Measurements from ENCODE around the gene FRY. TPM values are rescaled to one million over a fixed set of nuclear protein-coding genes. Genes with fewer than 3 reads are reported as not detected.

Gene FRY
- total RNA-seq, 5 donors from 2014 or later (not counting 1 experiment from before 2014, with no cell fraction given), result 11.5 to 35.3 (median 15.2) TPM

DNA sequence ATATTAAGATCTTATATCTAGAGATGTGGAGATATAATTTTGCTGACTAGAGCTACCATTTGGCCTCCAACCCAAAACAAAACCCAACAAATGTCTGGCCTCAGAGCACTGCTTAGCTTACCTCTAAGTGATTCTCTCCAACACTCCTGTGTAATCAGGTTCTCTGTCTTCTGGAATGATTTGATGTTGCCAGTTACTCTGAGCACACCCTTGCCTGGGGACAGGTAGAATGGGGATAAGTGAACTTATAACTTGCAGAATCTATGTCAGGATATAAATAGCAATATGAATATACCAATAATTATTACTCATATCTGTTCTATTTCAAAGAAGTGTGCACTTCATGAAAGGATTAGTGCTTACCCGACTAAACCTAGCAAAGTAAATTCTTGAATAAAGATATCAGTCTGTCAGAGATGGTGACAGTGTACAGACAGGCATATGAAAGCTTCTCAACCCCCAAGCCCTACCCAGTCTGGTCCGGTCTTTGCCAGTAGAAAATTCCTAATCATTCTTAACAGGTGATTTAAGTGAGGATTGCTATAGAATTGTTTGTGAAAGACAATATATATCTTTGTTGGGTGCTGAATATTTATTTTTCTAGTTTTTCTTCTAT lies 250.6 kb downstream of the FRY start:
- Histone ChIP-seq H3K27ac (ENCODE audit: low read length) (no peak overlapping the region), H3K36me3 (ENCODE audit: control insufficient read depth in 2 of 2, extremely low read depth in 1 of 2, insufficient read depth in 1 of 2, low read length in 1 of 2) (no peaks in the 10 kb centered on the region), H3K4me1 (ENCODE audit: control insufficient read depth in 1 of 2, extremely low read depth in 1 of 2, insufficient read depth in 2 of 2, low read length in 2 of 2) (no peaks in the 10 kb centered on the region), H3K4me3 (ENCODE audit: control insufficient read depth in 1 of 2, extremely low read depth in 1 of 2, low read length in 1 of 2) (no peak overlapping the region), H3K27me3 (replicated peaks in 1 of 2; ENCODE audit: control insufficient read depth in 2 of 2, extremely low read depth in 1 of 2, insufficient read depth in 2 of 2, low read length in 1 of 2) (no peaks in the 10 kb centered on the region), H3K9me3 (no peaks in the 10 kb centered on the region)
- Mint-ChIP-seq H3K27me3 (no peaks in the 10 kb centered on the region), H3K4me1 (no peaks in the 10 kb centered on the region), H3K9me3 (no peaks in the 10 kb centered on the region), H3K27ac (no peak overlapping the region), H3K36me3 (peaks cover 7% of the 10 kb centered on the region), H3K4me3 (no peak overlapping the region)
- ChIA-PET CTCF (interaction anchor here in 1 of 2 donors (0.6 kb wide), 1 partner anchor 20 kb away, joined by 3 read pairs; no protein-coding TSS in a partner anchor), POLR2A (no interaction called here)
- WGBS (ENCODE audit: insufficient coverage), result no CpG with 5 or more reads among the region's 2 CpGs
- no peak for ATAC-seq (replicated peaks in 1 of 4)
- DNase-seq, result no peak

DNA sequence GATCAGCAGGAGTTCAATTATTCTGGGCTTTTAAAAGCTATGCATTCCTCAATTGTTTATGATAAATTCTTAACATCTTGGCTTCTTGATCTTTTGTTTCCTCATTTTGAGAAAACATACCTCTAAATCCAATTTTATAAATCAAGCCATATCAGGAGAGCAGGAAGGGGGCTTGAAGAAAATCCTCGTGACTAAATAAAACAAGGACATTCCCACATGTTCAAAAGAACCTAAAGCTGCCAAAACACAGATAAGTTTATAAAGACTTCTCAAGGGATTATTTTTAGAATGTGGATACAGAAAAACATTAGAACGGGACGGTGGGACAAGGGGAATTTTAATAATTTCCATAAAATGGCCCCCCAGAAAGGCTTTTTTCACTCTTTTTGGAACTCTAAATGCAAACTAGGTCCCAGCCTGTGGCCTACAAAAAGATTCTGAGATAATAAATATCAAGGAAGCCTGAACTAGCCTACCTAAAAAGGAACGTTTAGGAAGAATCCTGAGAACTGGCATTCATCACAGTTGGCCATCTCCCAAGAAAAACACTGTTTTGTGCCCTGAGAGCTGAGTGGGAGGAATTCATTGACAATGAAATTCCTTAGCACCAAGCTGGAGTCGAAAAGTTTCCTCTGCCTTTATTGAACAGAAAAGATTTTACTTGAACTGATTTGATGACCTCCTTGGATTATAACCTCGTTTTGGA lies 253.5 kb downstream of the FRY start:
- H3K9me3 ChIP-seq, result no peaks in the 10 kb centered on the region
- no peaks in the 10 kb centered on the region for H3K27me3 Mint-ChIP-seq
- H3K4me3 Mint-ChIP-seq, result no peak overlapping the region
- no peaks in the 10 kb centered on the region for H3K9me3 Mint-ChIP-seq
- no peak overlapping the region for H3K27ac ChIP-seq (ENCODE audit: low read length)
- ATAC-seq (replicated peaks in 1 of 4) (no peak), DNase-seq (no peak)
- 72% methylated on average over 2 of the region's 6 CpGs for WGBS (ENCODE audit: insufficient coverage)
- H3K4me1 Mint-ChIP-seq, result no peaks in the 10 kb centered on the region
- H3K27ac Mint-ChIP-seq, result no peak overlapping the region
- no peaks in the 10 kb centered on the region for H3K4me1 ChIP-seq (ENCODE audit: control insufficient read depth in 1 of 2, extremely low read depth in 1 of 2, insufficient read depth in 2 of 2, low read length in 2 of 2)
- ChIA-PET CTCF (interaction anchor here in 1 of 2 donors (0.5 kb wide), 1 partner anchor 464 kb away, joined by 4 read pairs; no protein-coding TSS in a partner anchor), POLR2A (interaction anchor here in 1 of 2 donors (0.6 kb wide), 1 partner anchor 18 kb away, joined by 5 read pairs; no protein-coding TSS in a partner anchor)
- no peak overlapping the region for H3K4me3 ChIP-seq (ENCODE audit: control insufficient read depth in 1 of 2, extremely low read depth in 1 of 2, low read length in 1 of 2)
- H3K36me3 Mint-ChIP-seq, result peaks cover 4% of the 10 kb centered on the region
- no peaks in the 10 kb centered on the region for H3K36me3 ChIP-seq (ENCODE audit: control insufficient read depth in 2 of 2, extremely low read depth in 1 of 2, insufficient read depth in 1 of 2, low read length in 1 of 2)
- no peaks in the 10 kb centered on the region for H3K27me3 ChIP-seq (replicated peaks in 1 of 2; ENCODE audit: control insufficient read depth in 2 of 2, extremely low read depth in 1 of 2, insufficient read depth in 2 of 2, low read length in 1 of 2)

DNA sequence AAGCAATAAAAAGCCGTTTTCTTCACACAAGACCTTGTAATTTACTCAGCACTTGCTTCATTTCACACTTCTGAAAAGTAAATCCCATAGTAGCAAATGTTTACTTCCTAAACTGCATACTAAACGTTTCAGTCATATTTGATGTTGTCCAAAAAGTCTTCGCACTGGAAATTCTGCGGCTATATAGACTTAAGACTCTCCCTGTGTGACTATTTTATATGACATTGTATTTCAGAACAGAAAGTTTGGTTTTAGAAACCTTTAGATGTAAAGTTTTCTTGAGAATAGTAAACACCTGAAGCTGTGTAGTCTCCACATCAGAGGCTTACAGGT lies 254.0 kb downstream of the FRY start:
- Mint-ChIP-seq H3K9me3 (no peaks in the 10 kb centered on the region), H3K4me1 (no peaks in the 10 kb centered on the region), H3K36me3 (peaks cover 4% of the 10 kb centered on the region), H3K27ac (no peak overlapping the region), H3K4me3 (no peak overlapping the region), H3K27me3 (no peaks in the 10 kb centered on the region)
- no peaks in the 10 kb centered on the region for H3K4me1 ChIP-seq (ENCODE audit: control insufficient read depth in 1 of 2, extremely low read depth in 1 of 2, insufficient read depth in 2 of 2, low read length in 2 of 2)
- no peak overlapping the region for H3K4me3 ChIP-seq (ENCODE audit: control insufficient read depth in 1 of 2, extremely low read depth in 1 of 2, low read length in 1 of 2)
- ChIA-PET CTCF (no interaction called here), POLR2A (interaction anchor here in 1 of 2 donors (0.6 kb wide), 1 partner anchor 18 kb away, joined by 5 read pairs; no protein-coding TSS in a partner anchor)
- DNase-seq, result no peak
- H3K27me3 ChIP-seq (replicated peaks in 1 of 2; ENCODE audit: control insufficient read depth in 2 of 2, extremely low read depth in 1 of 2, insufficient read depth in 2 of 2, low read length in 1 of 2), result no peaks in the 10 kb centered on the region
- no peak for ATAC-seq (replicated peaks in 1 of 4)
- WGBS (ENCODE audit: insufficient coverage), result 59% methylated on average over 2 of the region's 4 CpGs
- H3K27ac ChIP-seq (ENCODE audit: low read length), result no peak overlapping the region
- no peaks in the 10 kb centered on the region for H3K36me3 ChIP-seq (ENCODE audit: control insufficient read depth in 2 of 2, extremely low read depth in 1 of 2, insufficient read depth in 1 of 2, low read length in 1 of 2)
- H3K9me3 ChIP-seq, result no peaks in the 10 kb centered on the region

DNA sequence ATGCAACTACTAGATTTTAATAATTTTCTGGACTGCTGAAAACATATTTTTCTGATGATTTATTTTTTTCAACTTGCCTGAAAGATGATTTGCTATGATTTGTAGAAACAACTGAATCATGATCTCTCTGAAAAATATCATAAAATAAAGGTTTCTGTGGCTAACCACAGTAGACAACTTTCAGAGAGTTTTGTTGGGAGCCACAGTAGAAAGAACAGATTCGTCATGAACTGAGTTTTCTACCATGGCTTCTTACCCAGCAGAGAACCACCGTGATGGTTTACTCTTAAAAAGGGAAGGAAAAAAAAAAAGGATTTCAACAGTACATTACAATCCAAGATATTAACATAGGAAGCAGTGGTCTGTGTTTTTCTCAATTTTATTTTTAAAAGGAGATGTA lies 265.6 kb downstream of the FRY start:
- Histone ChIP-seq H3K27ac (ENCODE audit: low read length) (no peak overlapping the region), H3K4me3 (ENCODE audit: control insufficient read depth in 1 of 2, extremely low read depth in 1 of 2, low read length in 1 of 2) (no peak overlapping the region), H3K9me3 (no peaks in the 10 kb centered on the region), H3K4me1 (ENCODE audit: control insufficient read depth in 1 of 2, extremely low read depth in 1 of 2, insufficient read depth in 2 of 2, low read length in 2 of 2) (peaks cover 3% of the 10 kb centered on the region in 2 experiments), H3K36me3 (ENCODE audit: control insufficient read depth in 2 of 2, extremely low read depth in 1 of 2, insufficient read depth in 1 of 2, low read length in 1 of 2) (no peaks in the 10 kb centered on the region), H3K27me3 (replicated peaks in 1 of 2; ENCODE audit: control insufficient read depth in 2 of 2, extremely low read depth in 1 of 2, insufficient read depth in 2 of 2, low read length in 1 of 2) (peaks cover 0 to 14% of the 10 kb centered on the region in 2 experiments)
- peaks cover 7 to 10% of the 10 kb centered on the region in 2 donors for H3K27me3 Mint-ChIP-seq
- POLR2A ChIA-PET, result no interaction called here
- H3K4me3 Mint-ChIP-seq, result no peak overlapping the region
- DNase-seq, result no peak
- H3K4me1 Mint-ChIP-seq, result no peaks in the 10 kb centered on the region
- CTCF ChIA-PET, result interaction anchor here in 1 of 2 donors (0.5 kb wide), 1 partner anchor 14 kb away, joined by 4 read pairs; no protein-coding TSS in a partner anchor
- whole genome bisulfite sequencing (ENCODE audit: insufficient coverage), result no CpG with 5 or more reads among the region's 2 CpGs
- no peak for ATAC-seq (replicated peaks in 1 of 4)
- no peaks in the 10 kb centered on the region for H3K9me3 Mint-ChIP-seq
- no peak overlapping the region for H3K27ac Mint-ChIP-seq
- H3K36me3 Mint-ChIP-seq, result peaks cover 5% of the 10 kb centered on the region

DNA sequence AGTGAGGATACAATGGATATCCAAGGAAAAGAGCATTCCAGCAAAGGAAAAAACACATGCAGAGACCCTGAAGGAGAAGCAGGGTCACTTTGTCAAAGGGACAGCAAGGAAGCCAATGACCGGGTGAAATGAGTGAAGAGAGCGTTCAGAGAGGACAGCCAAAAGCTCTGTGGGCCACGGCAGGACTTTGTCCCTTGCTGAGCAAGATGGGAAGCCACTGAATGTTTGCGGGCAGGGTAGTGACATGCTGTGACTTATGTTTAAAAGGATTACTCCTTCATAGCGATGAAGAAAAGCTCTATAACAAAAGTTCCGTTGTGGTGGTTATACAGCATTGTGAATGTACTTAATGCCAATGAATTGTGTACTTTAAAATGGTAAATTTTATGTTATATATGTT lies 267.1 kb downstream of the FRY start:
- ChIA-PET CTCF (no interaction called here), POLR2A (no interaction called here)
- Mint-ChIP-seq H3K4me1 (no peaks in the 10 kb centered on the region), H3K36me3 (peaks cover 5% of the 10 kb centered on the region), H3K27me3 (peaks cover 7 to 10% of the 10 kb centered on the region in 2 donors), H3K27ac (no peak overlapping the region), H3K4me3 (no peak overlapping the region), H3K9me3 (no peaks in the 10 kb centered on the region)
- peaks cover 0 to 14% of the 10 kb centered on the region in 2 experiments for H3K27me3 ChIP-seq (replicated peaks in 1 of 2; ENCODE audit: control insufficient read depth in 2 of 2, extremely low read depth in 1 of 2, insufficient read depth in 2 of 2, low read length in 1 of 2)
- no peak for ATAC-seq (replicated peaks in 1 of 4)
- no peaks in the 10 kb centered on the region for H3K9me3 ChIP-seq
- no peak overlapping the region for H3K4me3 ChIP-seq (ENCODE audit: control insufficient read depth in 1 of 2, extremely low read depth in 1 of 2, low read length in 1 of 2)
- H3K36me3 ChIP-seq (ENCODE audit: control insufficient read depth in 2 of 2, extremely low read depth in 1 of 2, insufficient read depth in 1 of 2, low read length in 1 of 2), result no peaks in the 10 kb centered on the region
- H3K27ac ChIP-seq (ENCODE audit: low read length), result no peak overlapping the region
- H3K4me1 ChIP-seq (ENCODE audit: control insufficient read depth in 1 of 2, extremely low read depth in 1 of 2, insufficient read depth in 2 of 2, low read length in 2 of 2), result peaks cover 3% of the 10 kb centered on the region in 2 experiments
- no peak for DNase-seq
- WGBS (ENCODE audit: insufficient coverage), result 97% methylated on average over 4 of the region's 6 CpGs

DNA sequence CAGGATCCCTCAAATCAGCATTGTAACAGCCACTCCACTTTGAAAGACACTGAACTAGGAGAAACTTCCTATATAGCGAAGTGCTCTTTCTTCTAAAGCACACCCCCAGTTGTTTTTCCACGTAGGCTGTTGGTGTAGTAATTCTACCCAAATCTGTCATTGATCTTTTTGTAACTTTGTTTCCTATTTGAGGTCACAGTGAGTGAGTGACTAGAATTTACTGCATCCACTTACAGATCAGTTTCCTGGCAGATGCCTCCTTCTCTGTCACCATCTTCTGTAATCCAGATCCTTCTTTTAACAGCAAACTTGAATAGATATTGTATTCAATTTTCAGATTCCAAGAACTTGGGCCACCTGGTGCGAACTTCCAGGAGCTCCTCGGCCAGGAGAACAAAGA lies 268.3 kb downstream of the FRY start:
- ChIA-PET POLR2A (interaction anchor here in 1 of 2 donors (0.6 kb wide), 1 partner anchor 268 kb away, joined by 3 read pairs; no protein-coding TSS in a partner anchor), CTCF (interaction anchor here in 1 of 2 donors (0.5 kb wide), 1 partner anchor 42 kb away, joined by 3 read pairs; no protein-coding TSS in a partner anchor)
- Histone ChIP-seq H3K27ac (ENCODE audit: low read length) (no peak overlapping the region), H3K4me1 (ENCODE audit: control insufficient read depth in 1 of 2, extremely low read depth in 1 of 2, insufficient read depth in 2 of 2, low read length in 2 of 2) (peaks cover 3% of the 10 kb centered on the region in 2 experiments), H3K4me3 (ENCODE audit: control insufficient read depth in 1 of 2, extremely low read depth in 1 of 2, low read length in 1 of 2) (no peak overlapping the region), H3K36me3 (ENCODE audit: control insufficient read depth in 2 of 2, extremely low read depth in 1 of 2, insufficient read depth in 1 of 2, low read length in 1 of 2) (no peaks in the 10 kb centered on the region), H3K9me3 (no peaks in the 10 kb centered on the region), H3K27me3 (replicated peaks in 1 of 2; ENCODE audit: control insufficient read depth in 2 of 2, extremely low read depth in 1 of 2, insufficient read depth in 2 of 2, low read length in 1 of 2) (peaks cover 0 to 14% of the 10 kb centered on the region in 2 experiments)
- Mint-ChIP-seq H3K9me3 (no peaks in the 10 kb centered on the region), H3K27ac (no peak overlapping the region), H3K36me3 (peaks cover 5% of the 10 kb centered on the region), H3K4me3 (no peak overlapping the region), H3K4me1 (no peaks in the 10 kb centered on the region), H3K27me3 (peaks cover 9 to 10% of the 10 kb centered on the region in 2 donors)
- WGBS (ENCODE audit: insufficient coverage), result 47% methylated on average over 2 of the region's 4 CpGs
- DNase-seq, result no peak
- no peak for ATAC-seq (replicated peaks in 1 of 4)
